ENCODE measurements around the gene DNTT. TPM values are rescaled to one million over a fixed set of nuclear protein-coding genes. Genes with fewer than 3 reads are reported as not detected.
A peak's percentile ranks its signal among the peaks of the same experiment; 100 is the strongest.

DNTT gene
- total RNA-seq, result not detected
- long read RNA-seq, result 0 reads

- intact Hi-C loops (cut with DNase I), result no loop called here
- H3K27me3 ChIP-seq (ENCODE audit: low read depth), result no peaks in the 10 kb centered on the region
- ATAC-seq, result no peak
- no peaks in the 10 kb centered on the region for H3K36me3 ChIP-seq
- H3K27ac ChIP-seq, result no peak within 1 kb of the TSS
- no peaks in the 10 kb centered on the region for H3K9me3 ChIP-seq
- DNase-seq, result no peak
- TF ChIP-seq CTCF (IDR thresholded peaks at IDR 0.05), result no peak
- H3K4me1 ChIP-seq, result peaks cover 12% of the 10 kb centered on the region
- no peak within 1 kb of the TSS for H3K4me3 ChIP-seq
Observed at GRCh38 chr10:96304230-96304629, at the start of gene DNTT. DNTT (plus strand) TSS chr10:96304434; CDS start chr10:96304498, 64 bp downstream.

GRCh38 chr10:96254976-96255375 is 49.3 kb upstream of the DNTT start:
- DNase-seq (no peak), ATAC-seq (no peak)
- Histone ChIP-seq H3K9me3 (no peaks in the 10 kb centered on the region), H3K36me3 (no peaks in the 10 kb centered on the region), H3K27me3 (ENCODE audit: low read depth) (no peaks in the 10 kb centered on the region), H3K4me1 (peaks cover 24% of the 10 kb centered on the region), H3K27ac (no peak overlapping the region), H3K4me3 (no peak overlapping the region)
- TF ChIP-seq CTCF (IDR thresholded peaks at IDR 0.05), result no peak
- intact Hi-C loops (cut with DNase I), result no loop called here

- ATAC-seq (no peak), DNase-seq (no peak)
- intact Hi-C loops (cut with DNase I), result no loop called here
- H3K27ac ChIP-seq, result no peak overlapping the region
- H3K9me3 ChIP-seq, result no peaks in the 10 kb centered on the region
- no peak for TF ChIP-seq CTCF (IDR thresholded peaks at IDR 0.05)
- no peaks in the 10 kb centered on the region for H3K36me3 ChIP-seq
- no peaks in the 10 kb centered on the region for H3K27me3 ChIP-seq (ENCODE audit: low read depth)
- peaks cover 28% of the 10 kb centered on the region for H3K4me1 ChIP-seq
- H3K4me3 ChIP-seq, result no peak overlapping the region
Observed at GRCh38 chr10:96255549-96256333, 48.5 kb upstream of the DNTT start.

GRCh38 chr10:96257944-96258343 is 46.3 kb upstream of the DNTT start:
- no peaks in the 10 kb centered on the region for H3K9me3 ChIP-seq
- peaks cover 28% of the 10 kb centered on the region for H3K4me1 ChIP-seq
- intact Hi-C loops (cut with DNase I), result no loop called here
- ATAC-seq (peak; percentile 61 to 67), DNase-seq (no peak)
- no peaks in the 10 kb centered on the region for H3K36me3 ChIP-seq
- H3K27ac ChIP-seq, result peak overlapping the region; percentile 4
- TF ChIP-seq CTCF (IDR thresholded peaks at IDR 0.05), result no peak
- H3K27me3 ChIP-seq (ENCODE audit: low read depth), result no peaks in the 10 kb centered on the region
- no peak overlapping the region for H3K4me3 ChIP-seq

- Histone ChIP-seq H3K4me3 (no peak overlapping the region), H3K4me1 (peaks cover 28% of the 10 kb centered on the region), H3K27me3 (ENCODE audit: low read depth) (no peaks in the 10 kb centered on the region), H3K9me3 (no peaks in the 10 kb centered on the region), H3K36me3 (no peaks in the 10 kb centered on the region), H3K27ac (no peak overlapping the region)
- no peak for DNase-seq
- intact Hi-C loops (cut with DNase I), result no loop called here
- no peak for TF ChIP-seq CTCF (IDR thresholded peaks at IDR 0.05)
- no peak for ATAC-seq
Observed at GRCh38 chr10:96259150-96259549, 45.1 kb upstream of the DNTT start.
